H9 (cell line): Measurements from ENCODE around the gene C1QA. TPM values are rescaled to one million over a fixed set of nuclear protein-coding genes. Genes with fewer than 3 reads are reported as not detected.

ENCODE experiments used
- DNase-seq: peaks from one replicate; pipeline ENCODE4 v3.0.0-alpha.2; 2017
- H2AFZ ChIP-seq: one replicate; pipeline ENCODE4 v1.6.1; 2013; ENCODE audit warnings: mild to moderate bottlenecking, low read length, control low read depth, moderate library complexity
- H2AK5ac ChIP-seq: 2 replicates; pipeline ENCODE4 v1.6.1; 2013; ENCODE audit warnings: low read length, control low read depth, mixed read lengths; ENCODE audit not compliant: insufficient read length
- H2BK120ac ChIP-seq: one replicate; pipeline ENCODE4 v1.6.1; 2013; ENCODE audit warnings: low read depth, mild to moderate bottlenecking, low read length, control low read depth, inconsistent platforms; ENCODE audit not compliant: poor library complexity, severe bottlenecking
- H2BK12ac ChIP-seq: 2 replicates; pipeline ENCODE4 v1.6.1; 2013; ENCODE audit warnings: low read length, control low read depth, mixed read lengths, low read depth; ENCODE audit not compliant: insufficient read length
- H2BK15ac ChIP-seq: 2 replicates; pipeline ENCODE4 v1.6.1; 2013; ENCODE audit warnings: low read depth, low read length, control low read depth
- H2BK20ac ChIP-seq: one replicate; pipeline ENCODE4 v1.6.1; 2013; ENCODE audit warnings: low read depth, mild to moderate bottlenecking, low read length, control low read depth, inconsistent platforms; ENCODE audit not compliant: poor library complexity, severe bottlenecking
- H2BK5ac ChIP-seq: 2 replicates; pipeline ENCODE4 v1.6.1; 2013; ENCODE audit warnings: low read length, control low read depth, mixed read lengths; ENCODE audit not compliant: insufficient read length
- H3K14ac ChIP-seq: 2 replicates; pipeline ENCODE4 v1.6.1; 2013; ENCODE audit warnings: low read length, control low read depth; ENCODE audit not compliant: insufficient read depth
- H3K18ac ChIP-seq: 2 replicates; pipeline ENCODE4 v1.6.1; 2013; ENCODE audit warnings: low read depth, mild to moderate bottlenecking, mixed read lengths, low read length, control low read depth; ENCODE audit not compliant: insufficient read length
- H3K23ac ChIP-seq: 2 replicates; pipeline ENCODE4 v1.6.1; 2013; ENCODE audit warnings: low read length, control low read depth, mixed read lengths, low read depth; ENCODE audit not compliant: insufficient read length
- H3K23me2 ChIP-seq: 2 replicates; pipeline ENCODE4 v1.6.1; 2013; ENCODE audit warnings: low read depth, mild to moderate bottlenecking, mixed read lengths, low read length, control low read depth; ENCODE audit not compliant: insufficient read length, poor library complexity, severe bottlenecking
- H3K27ac ChIP-seq: 2 replicates; pipeline ENCODE4 v1.5.1; 2013; ENCODE audit warnings: low read length, control low read depth, mixed read lengths, low read depth; ENCODE audit not compliant: insufficient read length
- H3K27me3 ChIP-seq: 2 replicates; pipeline ENCODE4 v1.6.1; 2013; ENCODE audit warnings: low read length, control low read depth, inconsistent platforms; ENCODE audit not compliant: insufficient read depth
- H3K4ac ChIP-seq: 2 replicates; pipeline ENCODE4 v1.6.1; 2013; ENCODE audit warnings: low read depth, mild to moderate bottlenecking, control low read depth, inconsistent platforms, low read length, moderate library complexity
- H3K4me1 ChIP-seq: 2 replicates; pipeline ENCODE4 v1.6.1; 2013; ENCODE audit warnings: low read length, control low read depth, inconsistent platforms; ENCODE audit not compliant: insufficient read depth
- H3K4me2 ChIP-seq: 2 replicates; pipeline ENCODE4 v1.6.1; 2013; ENCODE audit warnings: low read length, control low read depth, mixed read lengths; ENCODE audit not compliant: insufficient read length, insufficient read depth
- H3K56ac ChIP-seq: 2 replicates; pipeline ENCODE4 v1.6.1; 2013; ENCODE audit warnings: low read depth, mild to moderate bottlenecking, mixed read lengths, low read length, control low read depth; ENCODE audit not compliant: insufficient read length
- H3K79me1 ChIP-seq: 2 replicates; pipeline ENCODE4 v1.6.1; 2013; ENCODE audit warnings: low read depth, mild to moderate bottlenecking, moderate library complexity, low read length, control low read depth, inconsistent platforms; ENCODE audit not compliant: insufficient read depth, poor library complexity, severe bottlenecking
- H3K79me2 ChIP-seq: 2 replicates; pipeline ENCODE4 v1.6.1; 2013; ENCODE audit warnings: low read length, control low read depth, inconsistent platforms; ENCODE audit not compliant: insufficient read depth
- H3K9ac ChIP-seq: 2 replicates; pipeline ENCODE4 v1.6.1; 2013; ENCODE audit warnings: low read length, control low read depth, mixed read lengths; ENCODE audit not compliant: insufficient read length; ENCODE audit errors: extremely low read depth
- H3K9me3 ChIP-seq: one replicate; pipeline ENCODE4 v1.6.1; 2013; ENCODE audit warnings: low read depth, low read length, inconsistent platforms; ENCODE audit not compliant: control insufficient read depth
- H3T11ph ChIP-seq: one replicate; pipeline ENCODE4 v1.6.1; 2013; ENCODE audit warnings: mild to moderate bottlenecking, low read length, control low read depth, inconsistent platforms
- H4K20me1 ChIP-seq: one replicate; pipeline ENCODE4 v1.6.1; 2013; ENCODE audit not compliant: control insufficient read depth, insufficient read length, insufficient read depth
- H4K5ac ChIP-seq: 2 replicates; pipeline ENCODE4 v1.6.1; 2013; ENCODE audit warnings: low read depth, mild to moderate bottlenecking, mixed read lengths, low read length, control low read depth; ENCODE audit not compliant: insufficient read length
- H4K8ac ChIP-seq: replicated peaks from 2 replicates; pipeline ENCODE4 v1.6.1; 2013; ENCODE audit warnings: low read length, control low read depth, mixed read lengths, low read depth; ENCODE audit not compliant: insufficient read length
- H4K91ac ChIP-seq: 2 replicates; pipeline ENCODE4 v1.6.1; 2013; ENCODE audit warnings: low read depth, mild to moderate bottlenecking, moderate library complexity, mixed read lengths, low read length, control low read depth; ENCODE audit not compliant: insufficient read length
- H3K27ac Mint-ChIP-seq, 3 experiments: 2 replicates in 2 of 3; 3 replicates in 1 of 3; pipeline ENCODE4 v1.8.0; 2020 to 2021; ENCODE audit warnings: mixed read lengths in 3 of 3, mild to moderate bottlenecking in 1 of 3, moderate library complexity in 1 of 3
- H3K27me3 Mint-ChIP-seq: 2 replicates; pipeline ENCODE4 v1.8.0; 2021; ENCODE audit warnings: low read depth, mild to moderate bottlenecking, moderate library complexity, mixed read lengths
- H3K36me3 Mint-ChIP-seq, 3 experiments: 2 replicates in 2 of 3; 3 replicates in 1 of 3; pipeline ENCODE4 v1.8.0; 2020 to 2021; ENCODE audit warnings: low read depth in 3 of 3, mixed read lengths in 3 of 3; ENCODE audit not compliant: insufficient read depth in 1 of 3
- H3K4me1 Mint-ChIP-seq, 2 experiments: 2 replicates each; pipeline ENCODE4 v1.8.0; 2020; ENCODE audit warnings: mixed read lengths in 2 of 2
- H3K4me3 Mint-ChIP-seq, 2 experiments: 2 replicates in 1 of 2; 3 replicates in 1 of 2; pipeline ENCODE4 v1.8.0; 2020 to 2021; ENCODE audit warnings: mild to moderate bottlenecking in 2 of 2, mixed read lengths in 2 of 2, moderate library complexity in 1 of 2
- H3K9me3 Mint-ChIP-seq, 2 experiments: 2 replicates in 1 of 2; 3 replicates in 1 of 2; pipeline ENCODE4 v1.8.0; 2020; ENCODE audit warnings: mild to moderate bottlenecking in 2 of 2, mixed read lengths in 2 of 2, moderate library complexity in 1 of 2
- CTCF ChIP-seq: fragments of 200-600 bp; sonication (generic); conservative IDR thresholded peaks from 3 replicates; pipeline ENCODE4 v1.8.0; 2021; ENCODE audit warnings: antibody characterized with exemption, mild to moderate bottlenecking
- WGBS: extraction: QIAGEN DNeasy Blood & Tissue Kit; methylation state at CpG from one replicate; pipeline ENCODE4 v1.1.7; 2013; ENCODE audit warnings: missing lambda C conversion rate, low lambda C conversion rate, mixed read lengths; ENCODE audit not compliant: insufficient read length; ENCODE audit errors: extremely low coverage; 5-methylcytosine and 5-hydroxymethylcytosine counted together
- total RNA-seq: library from RNA; stranded (reverse); gene quantifications from 2 replicates; pipeline ENCODE4 v1.2.1, GENCODE V29; 2021

Gene C1QA
- total RNA-seq, 1 experiment from 2014 or later: not detected

GRCh38 chr1:22616571-22616970 is 19.9 kb upstream of the C1QA start:
- H3K27me3 ChIP-seq: no peaks in the 10 kb centered on the region
- H3K23ac ChIP-seq: no peak overlapping the region
- no peaks in the 10 kb centered on the region for H3K23me2 ChIP-seq
- WGBS: no CpG with 5 or more reads among the region's 11 CpGs
- DNase-seq: no peak
- no peak overlapping the region for H4K5ac ChIP-seq
- Mint-ChIP-seq H3K9me3 (no peaks in the 10 kb centered on the region; a peak in 1 of 5 replicates), H3K4me1 (peaks cover 14 to 42% of the 10 kb centered on the region in 2 experiments), H3K36me3 (no peaks in the 10 kb centered on the region), H3K27me3 (peaks cover 37% of the 10 kb centered on the region), H3K4me3 (no peak overlapping the region), H3K27ac (0 out of 7 replicates have a peak overlapping the region, but pooled peaks of 1 of the 3 experiments have one; percentile 22)
- H3K9me3 ChIP-seq: no peaks in the 10 kb centered on the region
- H4K20me1 ChIP-seq: no peaks in the 10 kb centered on the region
- no peak overlapping the region; the same call in 1 of the 2 replicates for H3K14ac ChIP-seq
- H2BK12ac ChIP-seq: no peak overlapping the region
- H3K79me2 ChIP-seq: no peaks in the 10 kb centered on the region
- no peak overlapping the region for H3K4me2 ChIP-seq
- H4K8ac ChIP-seq: no peak overlapping the region
- H3K56ac ChIP-seq: no peak overlapping the region
- no peak overlapping the region for H4K91ac ChIP-seq
- H3K27ac ChIP-seq: no peak overlapping the region
- no peak overlapping the region for H2AFZ ChIP-seq
- no peak for TF ChIP-seq CTCF
- no peak overlapping the region for H3K9ac ChIP-seq
- H2AK5ac ChIP-seq: no peak overlapping the region
- no peak overlapping the region for H3K4ac ChIP-seq
- no peaks in the 10 kb centered on the region for H3K79me1 ChIP-seq
- H2BK20ac ChIP-seq: no peak overlapping the region
- no peak overlapping the region for H2BK120ac ChIP-seq
- H3T11ph ChIP-seq: no peak overlapping the region
- no peak overlapping the region for H2BK15ac ChIP-seq
- H3K4me1 ChIP-seq: no peaks in the 10 kb centered on the region; the same call in 1 of the 2 replicates
- H3K18ac ChIP-seq: no peak overlapping the region
- no peak overlapping the region for H2BK5ac ChIP-seq
